CD4-positive, alpha-beta T cell treated with Interleukin-10 for 1 hour (primary cell): ENCODE results near the gene IGFBP1.

Experiments
- DNase-seq: peaks from one replicate; pipeline ENCODE4 v3.0.0-alpha.2; 2020

The IGFBP1 gene

DNA sequence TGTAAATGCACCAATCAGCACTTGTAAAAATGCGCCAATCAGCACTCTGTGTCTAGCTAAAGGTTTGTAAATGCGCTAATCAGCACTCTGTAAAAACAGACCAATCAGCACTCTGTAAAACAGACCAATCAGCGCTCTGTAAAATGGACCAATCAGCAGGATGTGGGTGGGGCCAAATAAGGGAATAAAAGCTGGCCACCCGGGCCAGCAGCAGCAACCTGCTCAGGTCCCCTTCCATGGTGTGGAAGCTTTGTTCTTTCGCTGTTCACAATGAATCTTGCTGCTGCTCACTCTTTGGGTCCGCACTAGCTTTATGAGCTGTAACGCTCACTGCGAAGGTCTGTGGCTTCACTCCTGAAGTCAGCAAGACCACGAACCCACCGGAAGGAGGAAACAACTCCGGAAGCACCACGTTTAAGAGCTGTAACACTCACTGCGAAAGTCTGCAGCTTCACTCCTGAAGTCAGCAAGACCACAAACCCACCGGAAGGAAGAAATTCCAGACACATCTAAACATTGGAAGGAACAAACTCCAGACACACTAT lies 52.0 kb downstream of the IGFBP1 start:
- DNase-seq: peak; percentile 58

DNA sequence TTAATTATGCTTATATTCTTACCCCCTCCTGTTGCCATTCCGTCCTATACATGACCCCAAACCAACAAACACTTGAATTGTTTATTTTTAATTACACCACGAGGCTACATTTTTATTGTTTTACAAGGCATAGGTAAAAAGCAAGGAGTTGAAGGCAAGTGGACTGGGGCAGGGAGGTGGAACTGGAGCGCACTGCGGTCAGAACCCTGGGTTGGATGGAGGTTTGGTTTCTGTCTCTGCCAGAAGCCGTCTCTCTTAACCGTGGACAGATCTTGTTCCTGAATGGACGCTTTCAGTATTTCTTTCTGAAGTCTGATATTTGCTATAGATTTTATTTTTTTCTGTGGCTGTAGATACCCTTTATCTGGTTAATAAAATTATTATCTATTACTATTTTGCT lies 52.7 kb downstream of the IGFBP1 start:
- no peak for DNase-seq
